ENCODE data around the gene LAMP1.
"Not testable (repeated sequence)": the region's sequence is repeated elsewhere in the genome, so short reads cannot be mapped to it uniquely, and the experiment has no call there.

Gene LAMP1, protein sequence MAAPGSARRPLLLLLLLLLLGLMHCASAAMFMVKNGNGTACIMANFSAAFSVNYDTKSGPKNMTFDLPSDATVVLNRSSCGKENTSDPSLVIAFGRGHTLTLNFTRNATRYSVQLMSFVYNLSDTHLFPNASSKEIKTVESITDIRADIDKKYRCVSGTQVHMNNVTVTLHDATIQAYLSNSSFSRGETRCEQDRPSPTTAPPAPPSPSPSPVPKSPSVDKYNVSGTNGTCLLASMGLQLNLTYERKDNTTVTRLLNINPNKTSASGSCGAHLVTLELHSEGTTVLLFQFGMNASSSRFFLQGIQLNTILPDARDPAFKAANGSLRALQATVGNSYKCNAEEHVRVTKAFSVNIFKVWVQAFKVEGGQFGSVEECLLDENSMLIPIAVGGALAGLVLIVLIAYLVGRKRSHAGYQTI

DNA sequence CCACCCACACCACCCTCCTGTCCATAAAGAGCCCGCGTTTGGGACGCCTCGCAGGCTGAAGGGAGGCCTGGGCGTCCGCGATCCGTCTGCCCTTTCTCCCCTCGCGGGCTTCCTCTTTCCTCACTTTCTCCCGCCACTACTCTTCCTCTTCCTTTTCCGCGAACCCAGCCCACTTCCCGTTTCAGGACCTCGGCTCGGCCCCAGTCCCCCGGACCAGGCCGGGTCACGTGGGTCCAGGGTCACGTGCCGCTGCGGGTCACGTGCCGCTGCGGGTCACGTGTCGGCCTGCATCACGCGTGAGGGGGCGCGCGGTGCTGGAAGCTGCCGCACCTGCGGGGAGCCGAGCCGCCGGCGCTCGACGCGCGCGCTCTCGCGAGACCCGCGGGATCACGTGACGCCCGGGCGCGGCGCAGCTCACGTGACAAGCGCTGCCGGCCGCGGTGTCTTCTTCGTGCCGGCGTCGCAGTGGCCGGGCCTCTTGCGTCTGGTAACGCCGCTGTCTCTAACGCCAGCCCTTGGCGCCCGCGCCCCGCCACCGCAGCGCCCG is at the start of gene LAMP1:
LAMP1 (plus strand) TSS at position 417 of the 547 bp plus-strand sequence. CDS start 196 bp downstream, outside the sequence.
- peak; percentile 54 for DNase-seq

DNA sequence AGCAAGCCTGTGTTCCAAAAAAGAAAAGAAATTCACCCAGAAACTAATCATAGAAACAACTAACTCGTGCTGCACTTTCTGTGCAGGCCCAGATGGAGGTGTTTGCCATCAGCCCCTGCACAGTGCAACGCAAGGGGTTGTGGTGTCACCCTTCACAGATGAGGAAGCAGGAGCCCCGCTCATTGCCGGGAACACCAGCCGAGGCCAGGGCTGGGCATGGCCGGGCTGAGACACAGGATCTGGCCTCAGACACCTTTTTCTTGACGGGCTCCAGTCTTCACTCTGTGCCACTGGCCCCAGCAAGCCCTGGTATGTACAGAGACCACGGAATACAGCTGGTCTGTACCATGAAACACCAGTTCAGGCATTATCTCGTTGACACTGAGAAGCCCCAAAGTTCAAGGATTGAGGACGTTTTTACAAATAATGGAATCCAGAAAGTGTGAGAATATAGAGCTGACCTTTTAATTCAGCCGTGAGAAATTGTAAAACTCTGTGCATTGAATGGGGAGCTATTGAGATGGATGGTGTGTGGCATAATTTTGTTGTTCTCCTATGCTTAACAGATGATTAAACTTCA is 44.4 kb upstream of the LAMP1 start:
- DNase-seq = no peak

DNA sequence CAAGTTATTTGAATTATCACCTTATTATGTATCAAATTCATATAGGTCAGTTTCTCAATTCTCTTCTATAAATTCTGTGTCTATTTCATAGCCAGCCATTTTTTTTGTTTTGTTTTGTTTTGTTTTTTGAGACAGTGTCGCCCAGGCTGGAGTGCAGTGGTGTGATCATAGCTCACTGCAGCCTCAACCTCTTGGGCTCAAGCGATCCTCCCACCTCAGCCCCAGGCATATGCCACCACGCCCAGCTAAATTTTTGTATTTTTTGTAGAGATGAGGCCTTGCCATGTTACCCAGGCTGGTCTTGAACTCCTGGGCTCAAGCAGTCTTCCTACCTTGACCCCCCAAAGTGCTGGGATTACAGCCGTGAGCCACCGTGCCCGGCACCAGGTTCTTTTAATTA is 39.1 kb upstream of the LAMP1 start:
- not testable (repeated sequence) for DNase-seq

DNA sequence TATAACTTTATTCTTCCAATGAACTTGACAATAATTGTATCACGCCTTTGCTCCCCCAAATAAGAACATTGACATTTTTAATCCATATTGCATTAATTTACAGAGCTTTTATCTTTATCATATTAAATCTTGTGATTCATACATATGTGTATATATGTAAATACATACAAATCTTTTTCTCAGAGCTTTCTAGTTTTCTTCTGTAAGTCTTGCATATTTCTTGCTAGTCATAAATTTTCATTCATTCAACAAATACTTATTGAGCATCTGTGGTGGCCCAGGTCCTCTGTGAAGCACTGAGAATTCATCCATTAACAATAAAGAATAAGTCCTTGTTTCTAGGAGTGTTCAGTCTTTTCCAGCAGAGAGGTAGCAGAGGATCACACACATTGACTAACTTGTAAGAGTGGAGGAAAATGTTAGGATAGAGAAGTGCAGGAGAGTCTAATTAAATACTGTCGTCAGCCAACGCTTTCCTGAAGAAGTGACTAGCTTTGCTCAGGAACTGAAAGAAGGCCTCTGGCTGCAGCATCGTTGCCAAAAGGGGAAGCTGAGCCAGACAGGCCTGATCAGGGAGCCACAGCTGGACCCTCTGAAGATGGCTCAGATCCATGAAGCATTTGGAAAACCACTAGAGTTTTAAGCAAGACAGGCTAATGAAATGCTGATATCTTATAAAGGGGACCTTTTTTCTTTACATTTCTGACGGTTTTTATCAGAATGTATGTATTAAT is 38.6 kb upstream of the LAMP1 start:
- no peak for DNase-seq

DNA sequence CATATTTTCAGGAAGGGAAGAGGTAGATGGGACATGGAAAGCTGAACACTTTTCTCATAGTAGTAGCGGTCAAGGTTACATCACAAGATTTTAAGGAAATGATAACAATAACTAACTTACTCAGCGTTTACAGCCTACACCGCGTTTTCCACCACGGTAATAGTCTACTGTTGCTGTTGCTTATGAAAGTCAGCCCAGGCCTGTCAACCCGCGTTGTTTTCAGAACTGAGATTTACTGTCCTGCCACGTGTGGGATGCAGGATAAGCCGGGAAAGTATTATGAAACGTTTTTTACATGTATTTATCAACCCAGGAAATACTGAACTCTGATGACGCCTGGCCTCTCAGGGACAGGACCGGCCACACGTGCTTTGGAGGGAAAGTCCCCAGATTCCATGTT is 36.0 kb upstream of the LAMP1 start:
- DNase-seq = no peak

DNA sequence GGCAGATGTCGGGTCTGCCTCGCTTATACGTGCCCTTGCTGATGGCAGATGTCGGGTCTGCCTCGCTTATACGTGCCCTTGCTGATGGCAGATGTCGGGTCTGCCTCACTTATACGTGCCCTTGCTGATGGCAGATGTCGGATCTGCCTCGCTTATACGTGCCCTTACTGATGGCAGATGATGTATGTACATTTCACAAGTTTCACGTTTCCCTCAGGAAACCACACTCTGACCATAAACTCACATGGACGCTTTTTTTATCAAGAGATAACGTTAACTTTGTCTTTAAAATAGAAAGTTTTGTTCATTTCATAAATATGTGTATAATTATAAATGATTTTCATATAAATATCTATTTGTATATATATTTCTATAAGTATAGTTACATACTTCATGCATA is 34.0 kb upstream of the LAMP1 start:
- DNase-seq = not testable (repeated sequence)

DNA sequence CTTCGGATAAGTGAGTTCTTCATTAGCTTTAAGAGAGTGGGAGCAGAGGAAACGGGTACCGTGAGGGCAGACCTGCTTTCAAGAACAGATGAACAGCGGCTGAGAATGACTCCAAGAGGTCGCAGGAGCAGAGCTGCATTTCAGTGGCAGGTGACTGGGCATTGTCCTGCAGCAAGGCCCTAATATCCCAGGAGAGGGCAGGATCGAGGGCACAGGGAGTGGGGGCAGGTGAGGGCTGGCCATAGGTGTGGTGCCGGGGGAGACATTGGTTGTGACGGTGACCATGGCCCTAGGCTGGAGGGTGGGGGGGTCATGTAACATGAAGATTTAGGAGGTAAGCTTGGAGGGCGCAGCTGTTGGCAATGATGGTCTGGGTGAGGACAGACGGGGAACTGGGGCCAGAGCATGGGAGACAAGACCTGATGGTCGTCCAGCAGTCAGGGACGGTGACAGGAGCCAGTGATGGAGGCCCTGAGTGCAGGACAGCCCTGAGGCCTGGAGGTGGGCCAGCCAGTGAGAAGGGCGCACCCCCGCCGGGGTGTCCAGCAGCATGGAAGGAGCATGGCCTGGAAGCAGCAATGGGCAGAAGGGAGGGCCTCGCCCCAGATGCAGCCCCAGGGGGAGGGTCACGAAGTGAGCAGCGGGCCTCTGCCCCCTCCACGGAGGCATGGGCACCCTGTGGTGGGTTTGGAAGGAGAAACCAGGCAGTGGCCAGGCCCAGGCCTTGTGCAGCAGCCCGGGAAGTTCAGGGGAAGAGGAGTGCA is 29.2 kb upstream of the LAMP1 start:
- no peak for DNase-seq

DNA sequence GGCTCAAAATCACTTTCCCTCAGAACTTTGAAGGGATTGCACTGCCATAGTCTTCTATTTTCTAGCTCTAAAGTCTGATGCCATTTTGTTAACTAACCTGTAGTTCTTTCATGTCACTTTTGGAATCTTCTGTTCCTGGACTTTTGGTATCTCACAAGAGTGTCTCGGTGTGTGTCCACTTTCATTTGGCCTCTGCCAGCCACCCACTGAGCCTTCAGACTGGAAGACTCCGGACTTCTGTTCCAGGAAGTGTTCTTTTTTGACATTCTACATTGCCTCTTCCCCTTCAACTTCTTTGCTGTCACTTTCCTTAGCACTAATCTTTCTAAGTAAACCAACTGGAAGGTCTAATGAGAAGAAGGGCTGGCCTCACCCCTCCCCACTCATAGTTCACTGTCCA is 25.0 kb upstream of the LAMP1 start:
- DNase-seq = no peak

DNA sequence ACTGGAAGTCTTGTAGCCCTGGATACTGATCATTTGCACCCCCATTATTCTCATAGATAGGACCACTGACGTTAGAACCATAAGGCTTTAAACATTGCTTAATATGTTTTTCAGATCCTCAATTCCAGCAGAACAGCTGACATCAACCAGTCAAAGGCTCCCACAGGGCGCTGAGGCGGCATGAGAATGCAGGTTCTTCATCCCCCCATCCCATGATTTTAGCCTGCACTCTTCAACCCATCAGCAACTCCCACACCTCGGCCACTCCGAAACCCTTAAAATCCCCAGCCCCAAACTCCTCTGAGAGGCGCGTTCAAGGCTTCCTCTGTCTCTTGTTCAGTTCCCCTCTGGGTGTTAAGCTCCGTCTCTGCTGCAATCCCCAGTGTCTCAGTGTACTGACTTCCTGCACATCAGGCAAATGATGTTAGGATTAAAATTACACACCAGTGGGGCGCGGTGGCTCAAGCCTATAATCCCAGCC is 24.3 kb upstream of the LAMP1 start:
- no peak for DNase-seq

DNA sequence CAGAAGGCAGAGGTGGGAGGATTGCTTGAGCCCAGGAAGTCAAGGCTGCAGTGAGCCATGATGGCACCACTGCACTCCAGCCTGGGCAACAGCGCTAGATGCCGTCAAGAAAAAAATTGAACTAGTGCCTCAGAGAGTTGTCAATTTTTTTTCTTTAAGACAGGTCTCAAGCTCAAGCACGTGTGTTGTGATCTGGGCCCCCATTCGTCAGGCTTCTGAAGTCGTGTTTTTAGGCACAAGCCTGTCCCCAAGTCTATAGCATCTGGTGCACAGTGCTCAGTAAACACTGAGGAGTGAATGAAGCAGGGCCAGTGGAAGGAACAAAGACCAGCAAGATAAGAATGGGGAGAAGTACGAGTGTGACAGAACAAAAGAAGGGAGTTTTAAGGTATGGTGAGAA is 23.7 kb upstream of the LAMP1 start:
- DNase-seq = no peak

DNA sequence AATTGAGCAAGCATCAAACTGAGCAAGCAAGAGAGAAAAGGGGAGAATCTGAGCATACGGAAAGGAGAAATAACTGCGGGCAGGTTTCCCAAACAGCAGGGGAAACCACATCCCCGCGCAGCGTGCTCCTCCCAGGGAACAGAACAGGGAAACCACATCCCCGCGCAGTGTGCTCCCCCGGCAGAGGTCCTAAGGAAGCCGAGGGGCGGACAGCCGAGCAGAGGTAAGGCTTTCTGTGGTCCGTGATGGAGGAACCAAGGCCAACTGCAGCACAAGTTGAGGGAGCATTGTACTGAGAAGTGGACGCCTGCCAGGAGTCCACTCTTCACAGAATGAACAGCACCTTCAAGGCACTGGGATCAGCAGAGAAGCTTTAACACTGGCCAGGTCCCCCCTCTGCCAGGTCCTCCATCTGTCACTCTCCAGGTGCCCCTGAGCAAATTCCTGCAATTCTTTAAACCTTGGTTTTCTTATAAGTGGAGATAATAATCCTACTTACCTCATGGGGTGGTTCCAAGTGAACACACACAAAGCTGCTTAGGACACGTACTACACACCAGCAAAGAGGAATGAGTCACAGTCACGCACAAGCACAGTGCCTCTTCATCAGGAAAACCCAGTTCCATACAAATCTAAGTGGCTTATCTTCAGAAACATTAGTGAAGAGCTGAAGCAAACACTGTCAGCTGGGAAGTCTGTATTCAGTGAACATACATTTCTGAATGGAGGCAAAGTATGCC is 23.0 kb upstream of the LAMP1 start:
- no peak for DNase-seq

DNA sequence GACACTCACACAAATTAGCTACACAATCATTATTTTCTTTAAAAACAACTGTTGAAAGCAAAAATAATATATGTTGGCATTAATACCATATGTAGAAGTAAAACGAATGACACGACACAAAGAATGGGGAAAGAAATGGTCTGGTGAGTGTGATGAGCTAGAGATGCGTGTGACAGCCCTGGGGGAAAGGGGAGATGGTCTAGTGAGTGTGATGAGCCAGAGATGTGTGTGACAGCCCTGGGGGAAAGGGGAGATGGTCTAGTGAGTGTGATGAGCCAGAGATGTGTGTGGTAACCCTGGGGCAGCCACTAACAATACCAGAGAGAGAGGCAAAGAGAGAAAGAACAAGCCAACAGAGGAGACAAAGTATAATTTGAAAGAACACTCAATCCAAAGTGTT is 22.3 kb upstream of the LAMP1 start:
- DNase-seq = no peak

DNA sequence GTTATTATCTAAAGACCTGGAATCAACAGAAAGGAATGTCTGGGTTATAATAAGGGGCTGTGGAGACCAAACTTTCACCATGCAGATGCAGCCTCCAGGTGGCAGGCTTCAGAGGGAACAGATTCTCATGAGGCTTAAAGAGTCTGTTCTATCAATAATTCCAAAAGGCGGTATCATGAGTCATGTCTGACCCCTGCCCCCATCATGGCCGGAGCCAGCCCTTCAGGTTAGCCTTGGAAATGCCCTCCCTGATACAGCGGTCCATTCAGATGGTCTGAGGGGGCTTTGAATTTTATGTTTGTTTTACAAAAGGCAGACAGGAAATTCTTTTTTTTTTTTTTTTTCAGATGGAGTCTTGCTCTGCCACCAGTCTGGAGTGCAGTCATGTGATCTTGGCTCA is 21.7 kb upstream of the LAMP1 start:
- no peak for DNase-seq

DNA sequence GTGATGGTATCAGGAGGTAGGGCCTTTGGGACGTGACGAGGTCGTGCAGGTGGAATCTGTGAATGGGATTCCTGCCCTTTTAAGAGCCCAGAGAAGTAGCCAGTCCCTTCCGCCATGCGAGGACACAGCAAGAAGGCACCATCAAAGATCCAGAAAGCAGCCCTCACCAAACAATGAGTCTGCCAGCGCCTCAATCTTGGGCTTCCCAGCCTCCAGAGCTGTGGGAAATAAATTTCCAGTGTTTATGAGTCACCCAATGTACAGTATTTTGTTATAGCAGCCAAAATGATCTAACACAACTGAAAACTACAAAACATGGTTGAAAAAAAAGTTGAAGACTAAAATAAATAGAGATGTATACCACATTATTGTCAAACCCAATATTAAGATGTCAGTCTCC is 16.9 kb upstream of the LAMP1 start:
- no peak for DNase-seq

DNA sequence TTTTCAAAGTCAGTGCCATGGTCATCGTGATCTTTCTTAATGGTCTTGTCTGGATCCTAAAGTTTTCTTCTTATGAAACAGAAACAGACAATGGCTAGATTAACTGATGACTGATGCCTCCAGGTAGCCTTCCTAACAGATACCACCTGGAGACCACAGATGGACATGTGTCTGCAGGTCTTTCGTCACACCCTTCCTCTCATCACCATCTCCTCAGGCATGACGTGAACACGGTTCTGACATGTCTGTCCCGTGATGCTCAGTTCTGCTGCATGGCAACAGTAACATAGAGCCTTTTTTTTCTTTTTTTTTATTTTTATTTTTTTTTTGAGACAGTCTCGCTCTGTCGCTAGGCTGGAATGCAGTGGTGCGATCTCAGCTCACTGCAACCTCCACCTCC is 13.1 kb upstream of the LAMP1 start:
- DNase-seq = no peak

DNA sequence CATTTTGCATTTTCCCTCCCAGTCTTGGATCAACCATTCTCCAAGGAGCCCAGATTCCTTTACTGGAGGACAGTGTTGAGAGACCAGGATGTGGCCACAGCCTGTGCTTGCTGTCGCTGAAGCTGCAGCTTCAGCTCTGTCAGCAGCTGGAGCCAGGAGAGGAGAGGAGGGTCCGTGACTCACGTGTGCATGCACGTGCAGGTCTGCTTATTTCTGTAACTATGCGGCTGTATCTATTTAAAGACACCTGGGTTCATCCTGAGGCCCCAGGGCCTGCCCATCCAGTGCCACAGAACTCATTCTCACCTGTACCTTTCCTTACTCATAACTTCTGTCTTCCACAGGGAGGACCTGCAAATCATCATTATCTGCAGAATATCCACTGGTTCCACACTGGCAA is 8.2 kb upstream of the LAMP1 start:
- DNase-seq = no peak

DNA sequence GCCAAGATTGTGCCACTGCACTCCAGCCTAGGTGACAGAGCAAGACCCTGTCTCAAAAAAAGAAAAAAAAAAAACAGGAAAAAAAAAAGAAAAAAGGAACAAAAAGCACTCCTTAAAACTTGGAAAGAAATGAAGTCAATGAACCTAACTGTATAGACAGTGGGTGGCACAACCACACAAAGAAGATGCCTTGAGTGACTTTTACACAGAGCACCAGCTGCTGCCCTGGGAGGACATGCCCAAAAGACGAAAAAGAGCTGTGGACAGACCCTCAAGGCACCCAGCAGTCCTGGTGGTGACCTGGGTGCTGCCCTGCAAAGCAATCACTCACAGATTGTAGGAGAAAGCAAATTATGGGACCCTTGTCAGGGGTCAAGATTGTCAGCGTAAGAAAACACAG is 5.9 kb upstream of the LAMP1 start:
- DNase-seq = no peak

DNA sequence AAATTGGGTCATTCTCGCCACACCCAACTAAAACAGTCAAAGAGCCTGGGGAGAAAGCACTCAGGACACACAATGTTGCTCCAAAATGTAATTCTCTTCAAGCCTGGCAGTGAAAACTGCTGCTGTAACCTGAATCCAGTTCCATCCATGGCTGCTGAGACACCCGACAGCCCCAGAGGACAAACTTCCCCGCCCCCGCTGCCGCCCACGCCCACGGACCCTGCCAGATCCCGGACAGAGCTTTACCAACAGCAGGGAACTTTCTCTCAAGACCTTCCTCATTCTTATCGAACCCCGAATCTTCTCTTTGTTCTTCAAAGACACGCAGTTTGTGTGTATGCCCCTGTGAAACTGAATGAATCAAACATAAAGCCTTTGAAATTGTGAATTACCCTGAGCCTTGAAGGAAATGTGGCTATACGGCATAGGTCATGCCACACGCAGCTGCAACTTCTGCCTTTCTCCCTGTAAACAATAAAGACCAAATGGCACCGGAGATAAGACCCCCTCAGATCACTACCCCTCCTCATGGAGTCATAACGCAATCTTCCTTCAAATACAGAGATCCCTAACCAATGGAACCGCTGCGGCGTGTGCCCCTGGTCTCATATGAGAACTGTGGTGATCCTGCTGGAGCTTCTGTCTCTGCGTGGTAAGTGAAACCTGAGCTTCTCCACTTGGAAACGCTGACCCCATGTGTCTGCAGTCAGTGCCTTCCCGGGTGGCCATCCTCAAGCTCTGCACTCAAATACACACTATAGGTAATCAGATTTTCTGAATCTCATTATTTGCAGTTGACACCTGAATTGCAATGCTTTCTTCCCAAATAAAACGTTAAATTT is 4.8 kb upstream of the LAMP1 start:
- DNase-seq = no peak

DNA sequence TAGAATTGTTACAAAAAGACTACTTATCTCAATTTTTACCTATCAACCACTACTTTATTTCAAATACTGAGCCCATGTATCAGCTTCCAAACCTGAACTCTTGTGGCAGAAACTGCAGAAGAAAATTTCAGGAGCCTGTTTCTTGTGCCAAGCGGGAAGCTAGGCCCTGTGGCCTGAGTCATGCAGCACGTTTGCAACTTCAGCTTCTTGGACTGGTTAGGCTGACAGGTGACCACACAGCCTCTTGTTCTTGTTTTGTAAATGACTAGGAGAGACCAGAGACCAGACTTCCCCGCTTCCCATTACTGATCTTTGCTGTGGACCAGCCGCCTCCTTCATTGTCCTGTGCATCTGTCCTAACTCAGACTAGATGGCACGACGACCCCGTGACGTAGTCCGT is 3.4 kb upstream of the LAMP1 start:
- no peak for DNase-seq

DNA sequence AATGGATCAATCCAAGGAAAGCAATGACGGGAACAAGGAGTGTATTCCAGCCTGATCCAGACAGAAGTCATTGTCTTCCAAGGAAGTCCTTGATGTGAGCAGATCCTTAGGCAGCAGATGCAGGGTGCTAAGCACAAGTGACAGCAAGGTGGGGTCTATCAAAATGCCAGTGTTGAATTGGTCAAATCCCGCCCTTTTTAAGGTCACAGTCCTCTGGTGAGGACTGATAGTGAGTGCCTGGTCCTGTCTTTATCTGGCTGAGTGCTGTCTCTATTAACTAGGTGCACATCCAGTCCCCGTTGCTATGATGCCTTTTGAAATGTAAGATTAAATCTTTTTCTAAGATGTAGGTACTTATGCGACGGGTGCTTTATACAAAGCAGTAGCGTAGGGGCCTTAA is 1.3 kb upstream of the LAMP1 start:
- no peak for DNase-seq

DNA sequence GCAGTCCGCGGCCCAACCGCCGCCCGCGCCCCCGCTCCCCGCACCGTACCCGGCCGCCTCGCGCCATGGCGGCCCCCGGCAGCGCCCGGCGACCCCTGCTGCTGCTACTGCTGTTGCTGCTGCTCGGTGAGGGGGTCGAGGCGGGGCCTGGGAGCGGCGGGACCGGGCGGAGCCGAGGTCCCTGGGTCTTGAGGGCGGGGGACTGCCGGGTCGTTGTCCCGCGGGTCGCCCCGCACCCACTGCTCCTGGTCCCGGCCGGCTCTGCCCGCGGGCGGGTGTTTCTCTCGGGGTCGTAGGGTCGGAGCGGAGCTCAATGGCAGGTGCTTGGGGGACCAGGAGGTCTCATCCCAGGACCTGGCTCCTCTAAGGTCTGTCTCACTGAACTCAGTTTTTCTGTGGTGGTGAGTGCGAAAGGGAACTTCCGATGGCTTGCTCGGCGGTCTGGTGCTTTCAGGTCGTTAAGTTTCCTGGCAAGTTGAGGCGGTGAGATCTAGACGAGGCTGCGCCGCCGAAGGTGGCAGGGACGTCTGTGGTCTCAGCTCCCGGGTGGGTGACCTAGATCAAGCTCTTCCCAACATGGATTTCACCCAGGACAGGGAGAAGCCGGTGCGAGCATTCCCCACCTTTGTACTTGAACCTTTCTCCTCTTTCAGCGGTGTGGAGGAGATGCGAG is 467 bp downstream of the LAMP1 start:
- no peak for DNase-seq

All from NCI-H446 treated with DMSO at 0.1 percent for 48 hours (cell line).